CD4-positive, alpha-beta T cell treated with Interleukin-21 for 1 hour (primary cell): ENCODE results near the gene ZNF367.
A peak's percentile ranks its signal among the peaks of the same experiment; 100 is the strongest.

Experiments
- DNase-seq: peaks from one replicate; pipeline ENCODE4 v3.0.0-alpha.2; 2020

ZNF367 gene

GRCh38 chr9:96436456-96437126 lies 18.4 kb upstream of the ZNF367 start:
- no peak for DNase-seq

- DNase-seq = no peak
These were observed 17.9 kb upstream of the ZNF367 start for GRCh38 chr9:96436063-96436455.

GRCh38 chr9:96435345-96435744 lies 17.2 kb upstream of the ZNF367 start:
- no peak for DNase-seq

GRCh38 chr9:96430377-96430776 lies 12.2 kb upstream of the ZNF367 start:
- no peak for DNase-seq

- DNase-seq = no peak
These were observed 11.6 kb upstream of the ZNF367 start for GRCh38 chr9:96429732-96430131.

GRCh38 chr9:96425500-96426169 lies 7.5 kb upstream of the ZNF367 start:
- peak; percentile 23 for DNase-seq

GRCh38 chr9:96423985-96424336 lies 5.8 kb upstream of the ZNF367 start:
- DNase-seq = no peak

GRCh38 chr9:96423322-96423984 lies 5.3 kb upstream of the ZNF367 start:
- no peak for DNase-seq

GRCh38 chr9:96420468-96421219 lies 2.5 kb upstream of the ZNF367 start:
- DNase-seq = peak; percentile 27

GRCh38 chr9:96419691-96419969 lies 1.5 kb upstream of the ZNF367 start:
- DNase-seq = no peak

- DNase-seq = peak; percentile 65
These were observed 935 bp upstream of the ZNF367 start for GRCh38 chr9:96418920-96419690.

- no peak for DNase-seq
These were observed 498 bp downstream of the ZNF367 start for GRCh38 chr9:96417661-96418082.

GRCh38 chr9:96417051-96417586 lies 1.1 kb downstream of the ZNF367 start:
- DNase-seq = peak; percentile 92

GRCh38 chr9:96413302-96414221 lies 4.6 kb downstream of the ZNF367 start:
- DNase-seq = peak; percentile 36

- no peak for DNase-seq
These were observed 5.8 kb downstream of the ZNF367 start for GRCh38 chr9:96412174-96412913.

- DNase-seq = no peak
These were observed 6.9 kb downstream of the ZNF367 start for GRCh38 chr9:96411129-96411838.

GRCh38 chr9:96408409-96409280 lies 9.5 kb downstream of the ZNF367 start:
- DNase-seq = no peak

- no peak for DNase-seq
These were observed 17.8 kb downstream of the ZNF367 start for GRCh38 chr9:96400132-96400910.
